GM12878 (cell line): Measurements from ENCODE around the gene RAB8A. TPM values are rescaled to one million over a fixed set of nuclear protein-coding genes. Genes with fewer than 3 reads are reported as not detected.

Experiments
- ATAC-seq: fragments of 200-7000 bp; cut with Tn5 transposase; 3 replicates; pipeline ENCODE4 v1.9.1; 2020; ENCODE audit warnings: mild to moderate bottlenecking, moderate library complexity
- BruUV-seq: library from RNA; stranded (reverse); fragments of 400-500 nt; replicated peaks from 2 replicates; lab custom pipeline; 2021; lab: Mats Ljungman, UMichigan
- CTCF ChIA-PET: fragments of 300-600 bp; sonication (Branson Sonifier 250); formaldehyde crosslinking; extraction: SDS; loops from one replicate; lab custom pipeline; 2021; ENCODE audit warnings: inconsistent platforms; lab: Yijun Ruan, JAX
- POLR2A ChIA-PET: fragments of 350-600 bp; formaldehyde crosslinking; extraction: SDS; loops from one replicate; lab custom pipeline; 2021; ENCODE audit warnings: inconsistent platforms; lab: Charles Lee
- RAD21 ChIA-PET: fragments of 300-600 bp; sonication (Branson Sonifier 250); formaldehyde crosslinking; loops from one replicate; lab custom pipeline; 2023; ENCODE audit warnings: antibody characterized with exemption; ENCODE audit not compliant: unreplicated experiment; lab: Charles Lee
- SMC1A ChIA-PET: fragments of 300-600 bp; sonication (Branson Sonifier 250); formaldehyde crosslinking; loops from one replicate; lab custom pipeline; 2023; ENCODE audit not compliant: unreplicated experiment, uncharacterized antibody; lab: Charles Lee
- DNase-seq: peaks from one replicate; pipeline ENCODE4 v3.0.0-alpha.2; 2011; ENCODE audit warnings: low read depth, low spot score
- FAIRE-seq: peaks from 3 replicates; lab custom pipeline; 2011; peaks lifted over from hg19 to GRCh38; lab: Jason Lieb, UNC
- H2AFZ ChIP-seq: 2 replicates; pipeline ENCODE4 v1.6.0; 2011; ENCODE audit warnings: low read depth, low read length, control low read depth; ENCODE audit not compliant: control insufficient read depth
- H3K27ac ChIP-seq: 2 replicates; pipeline ENCODE4 v1.5.1; 2011; ENCODE audit warnings: control low read depth; ENCODE audit not compliant: control insufficient read depth, insufficient read depth
- H3K27me3 ChIP-seq, 2 experiments: replicated peaks in 1 of 2; 2 replicates each; pipeline versions ENCODE4 v1.6.0 to v1.6.1; 2011; ENCODE audit warnings: low read length in 1 of 2; ENCODE audit not compliant: control insufficient read depth in 2 of 2, insufficient read depth in 2 of 2
- H3K36me3 ChIP-seq, 2 experiments: 2 replicates each; pipeline ENCODE4 v1.5.1; 2011; ENCODE audit warnings: low read length in 1 of 2; ENCODE audit not compliant: control insufficient read depth in 2 of 2, insufficient read depth in 2 of 2
- H3K4me1 ChIP-seq: 2 replicates; pipeline ENCODE4 v1.6.1; 2011; ENCODE audit warnings: mild to moderate bottlenecking, low read length, moderate library complexity, mixed read lengths; ENCODE audit not compliant: control insufficient read depth, insufficient read depth
- H3K4me2 ChIP-seq: 2 replicates; pipeline ENCODE4 v1.6.0; 2011; ENCODE audit warnings: control low read depth; ENCODE audit not compliant: control insufficient read depth, insufficient read depth
- H3K4me3 ChIP-seq: fragments of 200-600 bp; sonication (generic); 2 replicates; pipeline ENCODE4 v1.5.1; 2016
- H3K79me2 ChIP-seq: 2 replicates; pipeline ENCODE4 v1.6.0; 2011; ENCODE audit warnings: low read length; ENCODE audit not compliant: control insufficient read depth, insufficient read depth
- H3K9ac ChIP-seq: 2 replicates; pipeline ENCODE4 v1.8.0; 2011; ENCODE audit warnings: low read length, control low read depth, mixed read lengths; ENCODE audit not compliant: control insufficient read depth, insufficient read depth
- H3K9me3 ChIP-seq: replicated peaks from 3 replicates; pipeline ENCODE4 v1.5.1; 2011; ENCODE audit warnings: mild to moderate bottlenecking, low read length; ENCODE audit not compliant: control insufficient read depth, insufficient read depth
- H4K20me1 ChIP-seq: 2 replicates; pipeline ENCODE4 v1.6.0; 2011; ENCODE audit not compliant: control insufficient read depth, insufficient read depth
- CREB1 ChIP-seq: IDR thresholded peaks from 2 replicates; pipeline ENCODE4 v1.6.1; 2012; ENCODE audit warnings: low read depth, mild to moderate bottlenecking, inconsistent platforms
- CREM ChIP-seq: IDR thresholded peaks from 2 replicates; pipeline ENCODE4 v1.6.1; 2014; ENCODE audit warnings: antibody characterized with exemption, low read depth
- CTCF ChIP-seq, 3 experiments: IDR thresholded peaks in 2 of 3; conservative IDR thresholded peaks in 1 of 3; 2 replicates each; pipeline ENCODE4 v1.5.1; 2011; ENCODE audit warnings: low read depth in 3 of 3, low read length in 3 of 3, mild to moderate bottlenecking in 3 of 3, control low read depth in 2 of 3, moderate library complexity in 2 of 3, inconsistent platforms in 1 of 3, mixed read lengths in 1 of 3; ENCODE audit not compliant: control insufficient read depth in 2 of 3, insufficient read depth in 1 of 3; ENCODE audit errors: extremely low read depth in 1 of 3
- GATAD2B ChIP-seq: fragments of 450-650 bp; conservative IDR thresholded peaks from 2 replicates; pipeline ENCODE4 v1.6.1; 2017; ENCODE audit warnings: low read depth, mild to moderate bottlenecking, moderate library complexity
- LARP7 ChIP-seq: fragments of 450-650 bp; IDR thresholded peaks from 2 replicates; pipeline ENCODE4 v1.6.1; 2017; ENCODE audit warnings: mild to moderate bottlenecking
- MTA3 ChIP-seq: IDR thresholded peaks from 2 replicates; pipeline ENCODE4 v1.6.1; 2012; ENCODE audit warnings: low read length, inconsistent platforms, borderline replicate concordance
- PKNOX1 ChIP-seq: fragments of 450-650 bp; IDR thresholded peaks from 2 replicates; pipeline ENCODE4 v1.6.1; 2016; ENCODE audit warnings: mild to moderate bottlenecking
- POLR2A ChIP-seq: IDR thresholded peaks from 2 replicates; pipeline ENCODE4 v1.6.1; 2011; ENCODE audit warnings: low read depth, mild to moderate bottlenecking, low read length
- POLR2AphosphoS5 ChIP-seq: IDR thresholded peaks from 2 replicates; pipeline ENCODE4 v1.6.1; 2011; ENCODE audit warnings: mild to moderate bottlenecking, low read length, inconsistent platforms
- SPI1 ChIP-seq: IDR thresholded peaks from 2 replicates; pipeline ENCODE4 v1.6.1; 2011; ENCODE audit warnings: low read depth, mild to moderate bottlenecking, low read length, moderate library complexity, borderline replicate concordance; ENCODE audit not compliant: insufficient read depth
- ZNF687 ChIP-seq: fragments of 450-650 bp; IDR thresholded peaks from 2 replicates; pipeline ENCODE4 v1.6.1; 2017; ENCODE audit warnings: mild to moderate bottlenecking, moderate library complexity
- WGBS: methylation state at CpG from one replicate; pipeline ENCODE4 v1.1.6; 2016; ENCODE audit warnings: low lambda C conversion rate; ENCODE audit not compliant: insufficient replicate concordance, insufficient coverage; ENCODE audit errors: missing lambda C conversion rate; 5-methylcytosine and 5-hydroxymethylcytosine counted together
- in situ Hi-C: fragments of 300-500 bp; cut with MboI; formaldehyde crosslinking; loops from 9 replicates; pipeline ENCODE4 v1.14.3; 2018; ENCODE audit warnings: mixed read lengths
- intact Hi-C: fragments of 100-400 bp; cut with micrococcal nuclease; formaldehyde crosslinking; loops from one replicate; pipeline ENCODE4 v1.14.2; 2022; ENCODE audit not compliant: unreplicated experiment
- polyA plus RNA-seq, 11 experiments: library from polyadenylated mRNA; depleted of rRNA in 4 of 11; unstranded in 6 of 11; stranded (reverse) in 5 of 11; fragments of >200 nt; fragmentation: Nextera tagmentation in 4 of 11; fragmentation: Illumina TruSeq in 1 of 11; extraction: Ambion mirVana in 4 of 11; extraction: Trizol in 1 of 11; gene quantifications; 1 replicate in 1 of 11; 2 replicates in 10 of 11; pipeline versions ENCODE4 v1.2.1 to v1.2.3, GENCODE V29; 2011 to 2016; ENCODE audit warnings: inconsistent platforms in 2 of 11, missing spikeins in 2 of 11, low read depth in 1 of 11
- total RNA-seq, 4 experiments: library from RNA; depleted of rRNA in 3 of 4; stranded (reverse); fragments of >200 nt in 3 of 4; fragmentation: Illumina TruSeq in 1 of 4; extraction: Trizol in 1 of 4; gene quantifications; 2 replicates each; pipeline versions ENCODE4 v1.2.1 to v1.2.3, GENCODE V29; 2013 to 2021

The RAB8A gene
- total and polyA plus RNA-seq, 10 of the 15 experiments (the other 5 are each of a cell fraction or from before 2014, with no cell fraction given): 23.9 to 314 (median 185) TPM

- Histone ChIP-seq H3K4me2 (peak overlapping the region; percentile 71), H2AFZ (peak overlapping the region; percentile 98), H3K27me3 (no peaks in the 10 kb centered on the region), H3K4me3 (no peak overlapping the region), H3K4me1 (peaks cover 24% of the 10 kb centered on the region), H3K79me2 (peaks cover 7% of the 10 kb centered on the region), H3K36me3 (no peaks in the 10 kb centered on the region), H4K20me1 (no peaks in the 10 kb centered on the region), H3K9me3 (no peaks in the 10 kb centered on the region), H3K27ac (peak overlapping the region; percentile 68), H3K9ac (peak overlapping the region; percentile 69)
- ChIA-PET CTCF (interaction anchor here (0.8 to 6.8 kb wide), 8 partner anchors 6 to 115 kb away, joined by 4 to 45 read pairs (median 6); partner anchors contain the start of gene FAM32A), RAD21 (interaction anchor here (0.7 to 2.0 kb wide), 5 partner anchors 8 to 42 kb away, joined by 3 to 6 read pairs (median 5); no protein-coding TSS in a partner anchor), POLR2A (interaction anchor here (0.5 to 1.0 kb wide), 5 partner anchors 15 to 144 kb away, joined by 3 to 5 read pairs (median 4); partner anchors contain the start of gene HSH2D), SMC1A (interaction anchor here (0.6 to 1.6 kb wide), 6 partner anchors 28 to 221 kb away, joined by 3 to 7 read pairs (median 4); partner anchors contain the start of gene FAM32A)
- 9% methylated on average over 16 of the region's 16 CpGs for WGBS
- ATAC-seq: peak; percentile 87
- no peak for DNase-seq
- peak; percentile 54 for FAIRE-seq
- in situ Hi-C loops (no loop called here), intact Hi-C loops (no loop called here)
- TF ChIP-seq GATAD2B (0 out of 2 replicates have a peak, but pooled peaks have one; percentile 23), CTCF (IDR thresholded peaks at IDR 0.05 in 2 of 3, conservative IDR thresholded peaks at IDR 0.05 in 1 of 3; ENCODE audit: control insufficient read depth in 2 of 3, extremely low read depth in 1 of 3, insufficient read depth in 1 of 3, low read depth in 3 of 3, low read length in 3 of 3) (peak in 1 of 3 experiments; percentile 4; a peak in 1 of 6 replicates), POLR2A (peak; percentile 83), SPI1 (peak; percentile 46; the same call in 1 of the 2 replicates), MTA3 (no peak), CREM (peak; percentile 42; the same call in 1 of the 2 replicates), LARP7 (peak; percentile 3; the same call in 1 of the 2 replicates), PKNOX1 (no peak), POLR2AphosphoS5 (peak; percentile 62), CREB1 (0 out of 2 replicates have a peak, but pooled peaks have one; percentile 35), ZNF687 (peak; percentile 57; the same call in 1 of the 2 replicates)
- no TSS peak for BruUV-seq
These were observed 41.2 kb upstream of the RAB8A start for GRCh38 chr19:16070366-16070990.
